GM23338 (cell line): ENCODE results near the gene ARHGAP4. TPM values are rescaled to one million over a fixed set of nuclear protein-coding genes. Genes with fewer than 3 reads are reported as not detected.

Source experiments
- ATAC-seq: fragments of 200-7000 bp; cut with Tn5 transposase; 3 replicates; pipeline ENCODE4 v1.9.1; 2020
- DNase-seq: peaks from one replicate; pipeline ENCODE4 v3.0.0-alpha.2; 2015; ENCODE audit warnings: low spot score
- H2AFZ ChIP-seq: fragments of 200-600 bp; sonication (generic); 2 replicates; pipeline ENCODE4 v1.8.0; 2016; ENCODE audit warnings: antibody characterized with exemption, mild to moderate bottlenecking, moderate library complexity
- H3F3A ChIP-seq: fragments of 200-600 bp; sonication (generic); replicated peaks from 2 replicates; pipeline ENCODE4 v1.8.0; 2017; ENCODE audit warnings: antibody characterized with exemption, mixed run types, low read depth
- H3K27ac ChIP-seq: fragments of 200-600 bp; sonication (generic); 2 replicates; pipeline ENCODE4 v1.6.1; 2016; ENCODE audit warnings: low read depth
- H3K27me3 ChIP-seq: fragments of 200-600 bp; sonication (generic); 2 replicates; pipeline ENCODE4 v1.8.0; 2016; ENCODE audit warnings: mild to moderate bottlenecking, mixed run types, moderate library complexity; ENCODE audit not compliant: insufficient read depth
- H3K36me3 ChIP-seq: fragments of 200-600 bp; sonication (generic); 2 replicates; pipeline ENCODE4 v1.8.0; 2016; ENCODE audit warnings: mild to moderate bottlenecking; ENCODE audit not compliant: insufficient read depth
- H3K4me1 ChIP-seq: fragments of 200-600 bp; sonication (generic); 2 replicates; pipeline ENCODE4 v1.8.0; 2016; ENCODE audit warnings: mild to moderate bottlenecking, moderate library complexity; ENCODE audit not compliant: insufficient read depth
- H3K4me2 ChIP-seq: fragments of 200-600 bp; sonication (generic); 2 replicates; pipeline ENCODE4 v1.7.1; 2017; ENCODE audit warnings: mixed run types
- H3K4me3 ChIP-seq: fragments of 200-600 bp; sonication (generic); 2 replicates; pipeline ENCODE4 v1.6.1; 2016; ENCODE audit warnings: mixed run types
- H3K79me2 ChIP-seq: fragments of 200-600 bp; sonication (generic); replicated peaks from 2 replicates; pipeline ENCODE4 v1.8.0; 2017; ENCODE audit warnings: mild to moderate bottlenecking; ENCODE audit not compliant: insufficient read depth
- H3K9me2 ChIP-seq: fragments of 200-600 bp; sonication (generic); 2 replicates; pipeline ENCODE4 v1.8.0; 2017; ENCODE audit not compliant: insufficient read depth
- H4K20me1 ChIP-seq: fragments of 200-600 bp; sonication (generic); replicated peaks from 2 replicates; pipeline ENCODE4 v1.8.0; 2017; ENCODE audit warnings: mild to moderate bottlenecking; ENCODE audit not compliant: insufficient read depth
- H3K27ac Mint-ChIP-seq: 2 replicates; pipeline ENCODE4 v1.8.0; 2020; ENCODE audit warnings: inconsistent platforms, mild to moderate bottlenecking, moderate library complexity, mixed read lengths
- H3K27me3 Mint-ChIP-seq: 3 replicates; pipeline ENCODE4 v1.8.0; 2022; ENCODE audit warnings: low read depth, mild to moderate bottlenecking, moderate library complexity, mixed read lengths, inconsistent platforms; ENCODE audit not compliant: insufficient read depth, poor library complexity
- H3K36me3 Mint-ChIP-seq: 3 replicates; pipeline ENCODE4 v1.8.0; 2021; ENCODE audit warnings: low read depth, mild to moderate bottlenecking, inconsistent platforms, moderate library complexity, mixed read lengths
- H3K4me1 Mint-ChIP-seq: 3 replicates; pipeline ENCODE4 v1.8.0; 2020; ENCODE audit warnings: mild to moderate bottlenecking, inconsistent platforms, mixed read lengths
- H3K4me3 Mint-ChIP-seq: 3 replicates; pipeline ENCODE4 v1.8.0; 2021; ENCODE audit warnings: moderate library complexity, mild to moderate bottlenecking, inconsistent platforms, mixed read lengths
- H3K9me3 Mint-ChIP-seq: 3 replicates; pipeline ENCODE4 v1.8.0; 2020; ENCODE audit warnings: moderate library complexity, mild to moderate bottlenecking, inconsistent platforms, mixed read lengths
- CREB1 ChIP-seq: fragments of 250-450 bp; sonication (Bioruptor Pico); IDR thresholded peaks from 2 replicates; pipeline ENCODE4 v1.5.0; 2020; ENCODE audit warnings: low read depth, mild to moderate bottlenecking, moderate library complexity
- CTCF ChIP-seq, 2 experiments: fragments of 200-600 bp in 1 of 2; sonication (generic) in 1 of 2; conservative IDR thresholded peaks; 2 replicates each; pipeline versions ENCODE4 v1.5.1 to v1.6.1; 2016 to 2017; ENCODE audit warnings: antibody characterized with exemption in 2 of 2, low read depth in 2 of 2, mild to moderate bottlenecking in 2 of 2, moderate library complexity in 1 of 2
- EZH2 ChIP-seq: fragments of 200-600 bp; sonication (generic); IDR thresholded peaks from one replicate; pipeline ENCODE4 v1.8.0; 2017; ENCODE audit warnings: antibody characterized with exemption, mild to moderate bottlenecking, low read depth; ENCODE audit not compliant: unreplicated experiment
- EZH2phosphoT487 ChIP-seq: fragments of 200-600 bp; sonication (generic); IDR thresholded peaks from one replicate; pipeline ENCODE4 v1.8.1; 2018; ENCODE audit warnings: antibody characterized with exemption; ENCODE audit not compliant: unreplicated experiment
- JUNB ChIP-seq: IDR thresholded peaks from one replicate; pipeline ENCODE4 v1.6.1; 2016; ENCODE audit warnings: antibody characterized with exemption; ENCODE audit not compliant: unreplicated experiment
- NANOG ChIP-seq: IDR thresholded peaks from 2 replicates; pipeline ENCODE4 v1.6.1; 2016; ENCODE audit warnings: antibody characterized with exemption, borderline replicate concordance
- POLR2AphosphoS5 ChIP-seq: IDR thresholded peaks from 2 replicates; pipeline ENCODE4 v1.6.1; 2016; ENCODE audit warnings: antibody characterized with exemption, low read depth
- STAT1 ChIP-seq: IDR thresholded peaks from one replicate; pipeline ENCODE4 v1.6.1; 2016; ENCODE audit warnings: antibody characterized with exemption; ENCODE audit not compliant: unreplicated experiment
- ZNF114 ChIP-seq: fragments of 250-450 bp; sonication (Bioruptor Pico); IDR thresholded peaks from 2 replicates; pipeline ENCODE4 v1.5.0; 2020; ENCODE audit warnings: mild to moderate bottlenecking, moderate library complexity
- ZNF331 ChIP-seq: fragments of 250-450 bp; sonication (Bioruptor Pico); IDR thresholded peaks from 2 replicates; pipeline ENCODE4 v1.5.0; 2020; ENCODE audit warnings: low read depth, mild to moderate bottlenecking, moderate library complexity
- polyA plus RNA-seq: library from polyadenylated mRNA; unstranded; fragments of >200 nt; fragmentation: Nextera tagmentation; extraction: Ambion mirVana; gene quantifications from 2 replicates; pipeline ENCODE4 v1.2.1, GENCODE V29; 2016
- total RNA-seq: library from RNA; depleted of rRNA; stranded (reverse); fragments of >200 nt; shearing (Covaris generic); gene quantifications from 2 replicates; pipeline ENCODE4 v1.2.3, GENCODE V29; 2014
- TF ChIP-seq, protein P1 (sequence below): IDR thresholded peaks from 2 replicates; pipeline ENCODE4 v1.6.1; 2016; ENCODE audit warnings: antibody characterized with exemption
- TF ChIP-seq, protein P2 (sequence below): fragments of 250-450 bp; sonication (Bioruptor Pico); IDR thresholded peaks from 2 replicates; pipeline ENCODE4 v1.5.0; 2020; ENCODE audit warnings: mild to moderate bottlenecking, moderate library complexity
- TF ChIP-seq, protein P3 (sequence below): IDR thresholded peaks from one replicate; pipeline ENCODE4 v1.6.1; 2018; ENCODE audit warnings: antibody characterized with exemption; ENCODE audit not compliant: unreplicated experiment

ARHGAP4 gene
- total and polyA plus RNA-seq, 2 experiments from 2014 or later = 21.5 to 59.5 TPM

DNA sequence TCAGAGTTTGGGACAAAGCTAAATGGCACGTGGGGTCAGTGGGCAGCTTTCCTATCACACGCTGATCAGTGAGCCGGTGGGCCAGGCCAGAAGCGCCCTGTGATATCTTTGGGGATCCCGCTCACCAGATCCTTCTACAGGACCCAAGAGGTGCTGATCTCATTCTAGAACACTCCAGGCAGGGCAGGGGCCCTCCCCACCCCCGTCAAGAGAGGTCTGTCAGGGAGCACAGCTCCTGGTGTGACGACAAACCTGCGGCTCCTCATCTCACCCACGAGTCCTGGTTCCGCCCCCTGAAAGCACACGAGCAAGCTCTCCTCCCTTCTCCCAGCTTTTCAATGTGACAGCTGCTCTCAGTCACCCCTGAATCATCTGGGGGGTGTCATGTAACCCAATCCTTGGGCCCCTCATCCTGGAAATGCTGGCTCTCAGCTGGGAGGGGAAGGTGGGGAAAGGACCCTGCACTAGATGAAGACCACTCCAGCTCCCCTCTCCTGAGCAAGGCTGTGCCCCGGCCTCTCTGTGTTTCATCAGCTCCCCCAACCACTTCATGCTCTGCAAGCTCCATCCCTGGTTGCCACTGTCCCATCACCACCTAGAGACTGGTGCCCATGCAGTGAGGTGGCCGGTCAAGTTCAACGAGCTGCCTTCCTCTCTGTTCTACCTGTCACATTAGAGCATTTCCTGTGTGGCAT, 40.9 kb upstream of the ARHGAP4 start:
- no peak for ATAC-seq
- peaks cover 8% of the 10 kb centered on the region for H3K27me3 Mint-ChIP-seq
- Histone ChIP-seq H3K27me3 (no peaks in the 10 kb centered on the region), H3K27ac (no peak overlapping the region), H3K9me2 (no peaks in the 10 kb centered on the region), H3K4me3 (peak overlapping the region; percentile 17; the same call in 1 of the 2 replicates), H3K79me2 (peaks cover 75% of the 10 kb centered on the region), H4K20me1 (peaks cover 17% of the 10 kb centered on the region), H3K36me3 (no peaks in the 10 kb centered on the region), H2AFZ (no peak overlapping the region), H3K4me1 (peaks cover 12% of the 10 kb centered on the region), H3K4me2 (0 out of 2 replicates have a peak overlapping the region, but pooled peaks have one; percentile 20), H3F3A (no peaks in the 10 kb centered on the region)
- no peaks in the 10 kb centered on the region; the same call in 2 of the 3 replicates for H3K9me3 Mint-ChIP-seq
- H3K4me3 Mint-ChIP-seq = peak overlapping the region; percentile 100
- H3K27ac Mint-ChIP-seq = peak overlapping the region; percentile 88
- TF ChIP-seq JUNB (no peak), ZNF331 (no peak), CREB1 (CRISPR knock-in tag) (no peak), EZH2phosphoT487 (no peak), STAT1 (no peak), POLR2AphosphoS5 (no peak), NANOG (no peak), EZH2 (no peak), CTCF (conservative IDR thresholded peaks at IDR 0.05; ENCODE audit: low read depth in 2 of 2) (no peak), ZNF114 (CRISPR knock-in tag) (no peak)
- TF ChIP-seq, protein P1, sequence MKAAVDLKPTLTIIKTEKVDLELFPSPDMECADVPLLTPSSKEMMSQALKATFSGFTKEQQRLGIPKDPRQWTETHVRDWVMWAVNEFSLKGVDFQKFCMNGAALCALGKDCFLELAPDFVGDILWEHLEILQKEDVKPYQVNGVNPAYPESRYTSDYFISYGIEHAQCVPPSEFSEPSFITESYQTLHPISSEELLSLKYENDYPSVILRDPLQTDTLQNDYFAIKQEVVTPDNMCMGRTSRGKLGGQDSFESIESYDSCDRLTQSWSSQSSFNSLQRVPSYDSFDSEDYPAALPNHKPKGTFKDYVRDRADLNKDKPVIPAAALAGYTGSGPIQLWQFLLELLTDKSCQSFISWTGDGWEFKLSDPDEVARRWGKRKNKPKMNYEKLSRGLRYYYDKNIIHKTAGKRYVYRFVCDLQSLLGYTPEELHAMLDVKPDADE = no peak
- TF ChIP-seq, protein P2, sequence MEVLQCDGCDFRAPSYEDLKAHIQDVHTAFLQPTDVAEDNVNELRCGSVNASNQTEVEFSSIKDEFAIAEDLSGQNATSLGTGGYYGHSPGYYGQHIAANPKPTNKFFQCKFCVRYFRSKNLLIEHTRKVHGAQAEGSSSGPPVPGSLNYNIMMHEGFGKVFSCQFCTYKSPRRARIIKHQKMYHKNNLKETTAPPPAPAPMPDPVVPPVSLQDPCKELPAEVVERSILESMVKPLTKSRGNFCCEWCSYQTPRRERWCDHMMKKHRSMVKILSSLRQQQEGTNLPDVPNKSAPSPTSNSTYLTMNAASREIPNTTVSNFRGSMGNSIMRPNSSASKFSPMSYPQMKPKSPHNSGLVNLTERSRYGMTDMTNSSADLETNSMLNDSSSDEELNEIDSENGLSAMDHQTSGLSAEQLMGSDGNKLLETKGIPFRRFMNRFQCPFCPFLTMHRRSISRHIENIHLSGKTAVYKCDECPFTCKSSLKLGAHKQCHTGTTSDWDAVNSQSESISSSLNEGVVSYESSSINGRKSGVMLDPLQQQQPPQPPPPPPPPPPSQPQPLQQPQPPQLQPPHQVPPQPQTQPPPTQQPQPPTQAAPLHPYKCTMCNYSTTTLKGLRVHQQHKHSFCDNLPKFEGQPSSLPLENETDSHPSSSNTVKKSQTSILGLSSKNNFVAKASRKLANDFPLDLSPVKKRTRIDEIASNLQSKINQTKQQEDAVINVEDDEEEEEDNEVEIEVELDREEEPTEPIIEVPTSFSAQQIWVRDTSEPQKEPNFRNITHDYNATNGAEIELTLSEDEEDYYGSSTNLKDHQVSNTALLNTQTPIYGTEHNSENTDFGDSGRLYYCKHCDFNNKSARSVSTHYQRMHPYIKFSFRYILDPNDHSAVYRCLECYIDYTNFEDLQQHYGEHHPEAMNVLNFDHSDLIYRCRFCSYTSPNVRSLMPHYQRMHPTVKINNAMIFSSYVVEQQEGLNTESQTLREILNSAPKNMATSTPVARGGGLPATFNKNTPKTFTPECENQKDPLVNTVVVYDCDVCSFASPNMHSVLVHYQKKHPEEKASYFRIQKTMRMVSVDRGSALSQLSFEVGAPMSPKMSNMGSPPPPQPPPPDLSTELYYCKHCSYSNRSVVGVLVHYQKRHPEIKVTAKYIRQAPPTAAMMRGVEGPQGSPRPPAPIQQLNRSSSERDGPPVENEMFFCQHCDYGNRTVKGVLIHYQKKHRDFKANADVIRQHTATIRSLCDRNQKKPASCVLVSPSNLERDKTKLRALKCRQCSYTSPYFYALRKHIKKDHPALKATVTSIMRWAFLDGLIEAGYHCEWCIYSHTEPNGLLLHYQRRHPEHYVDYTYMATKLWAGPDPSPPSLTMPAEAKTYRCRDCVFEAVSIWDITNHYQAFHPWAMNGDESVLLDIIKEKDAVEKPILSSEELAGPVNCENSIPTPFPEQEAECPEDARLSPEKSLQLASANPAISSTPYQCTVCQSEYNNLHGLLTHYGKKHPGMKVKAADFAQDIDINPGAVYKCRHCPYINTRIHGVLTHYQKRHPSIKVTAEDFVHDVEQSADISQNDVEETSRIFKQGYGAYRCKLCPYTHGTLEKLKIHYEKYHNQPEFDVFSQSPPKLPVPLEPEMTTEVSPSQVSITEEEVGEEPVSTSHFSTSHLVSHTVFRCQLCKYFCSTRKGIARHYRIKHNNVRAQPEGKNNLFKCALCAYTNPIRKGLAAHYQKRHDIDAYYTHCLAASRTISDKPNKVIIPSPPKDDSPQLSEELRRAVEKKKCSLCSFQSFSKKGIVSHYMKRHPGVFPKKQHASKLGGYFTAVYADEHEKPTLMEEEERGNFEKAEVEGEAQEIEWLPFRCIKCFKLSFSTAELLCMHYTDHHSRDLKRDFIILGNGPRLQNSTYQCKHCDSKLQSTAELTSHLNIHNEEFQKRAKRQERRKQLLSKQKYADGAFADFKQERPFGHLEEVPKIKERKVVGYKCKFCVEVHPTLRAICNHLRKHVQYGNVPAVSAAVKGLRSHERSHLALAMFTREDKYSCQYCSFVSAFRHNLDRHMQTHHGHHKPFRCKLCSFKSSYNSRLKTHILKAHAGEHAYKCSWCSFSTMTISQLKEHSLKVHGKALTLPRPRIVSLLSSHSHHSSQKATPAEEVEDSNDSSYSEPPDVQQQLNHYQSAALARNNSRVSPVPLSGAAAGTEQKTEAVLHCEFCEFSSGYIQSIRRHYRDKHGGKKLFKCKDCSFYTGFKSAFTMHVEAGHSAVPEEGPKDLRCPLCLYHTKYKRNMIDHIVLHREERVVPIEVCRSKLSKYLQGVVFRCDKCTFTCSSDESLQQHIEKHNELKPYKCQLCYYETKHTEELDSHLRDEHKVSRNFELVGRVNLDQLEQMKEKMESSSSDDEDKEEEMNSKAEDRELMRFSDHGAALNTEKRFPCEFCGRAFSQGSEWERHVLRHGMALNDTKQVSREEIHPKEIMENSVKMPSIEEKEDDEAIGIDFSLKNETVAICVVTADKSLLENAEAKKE = no peak
- TF ChIP-seq, protein P3, sequence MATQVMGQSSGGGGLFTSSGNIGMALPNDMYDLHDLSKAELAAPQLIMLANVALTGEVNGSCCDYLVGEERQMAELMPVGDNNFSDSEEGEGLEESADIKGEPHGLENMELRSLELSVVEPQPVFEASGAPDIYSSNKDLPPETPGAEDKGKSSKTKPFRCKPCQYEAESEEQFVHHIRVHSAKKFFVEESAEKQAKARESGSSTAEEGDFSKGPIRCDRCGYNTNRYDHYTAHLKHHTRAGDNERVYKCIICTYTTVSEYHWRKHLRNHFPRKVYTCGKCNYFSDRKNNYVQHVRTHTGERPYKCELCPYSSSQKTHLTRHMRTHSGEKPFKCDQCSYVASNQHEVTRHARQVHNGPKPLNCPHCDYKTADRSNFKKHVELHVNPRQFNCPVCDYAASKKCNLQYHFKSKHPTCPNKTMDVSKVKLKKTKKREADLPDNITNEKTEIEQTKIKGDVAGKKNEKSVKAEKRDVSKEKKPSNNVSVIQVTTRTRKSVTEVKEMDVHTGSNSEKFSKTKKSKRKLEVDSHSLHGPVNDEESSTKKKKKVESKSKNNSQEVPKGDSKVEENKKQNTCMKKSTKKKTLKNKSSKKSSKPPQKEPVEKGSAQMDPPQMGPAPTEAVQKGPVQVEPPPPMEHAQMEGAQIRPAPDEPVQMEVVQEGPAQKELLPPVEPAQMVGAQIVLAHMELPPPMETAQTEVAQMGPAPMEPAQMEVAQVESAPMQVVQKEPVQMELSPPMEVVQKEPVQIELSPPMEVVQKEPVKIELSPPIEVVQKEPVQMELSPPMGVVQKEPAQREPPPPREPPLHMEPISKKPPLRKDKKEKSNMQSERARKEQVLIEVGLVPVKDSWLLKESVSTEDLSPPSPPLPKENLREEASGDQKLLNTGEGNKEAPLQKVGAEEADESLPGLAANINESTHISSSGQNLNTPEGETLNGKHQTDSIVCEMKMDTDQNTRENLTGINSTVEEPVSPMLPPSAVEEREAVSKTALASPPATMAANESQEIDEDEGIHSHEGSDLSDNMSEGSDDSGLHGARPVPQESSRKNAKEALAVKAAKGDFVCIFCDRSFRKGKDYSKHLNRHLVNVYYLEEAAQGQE = no peak
- no peak for DNase-seq
- H3K36me3 Mint-ChIP-seq = peaks cover 34% of the 10 kb centered on the region
- peaks cover 19% of the 10 kb centered on the region for H3K4me1 Mint-ChIP-seq
